Hair follicle dermal papilla cell (primary cell): ENCODE results near the gene SERPINB11. TPM values are rescaled to one million over a fixed set of nuclear protein-coding genes. Genes with fewer than 3 reads are reported as not detected.

Source experiments
- total RNA-seq: library from RNA; depleted of rRNA; stranded (reverse); fragments of >200 nt; gene quantifications from 2 replicates; pipeline ENCODE4 v1.2.3, GENCODE V29; 2012

The SERPINB11 gene, protein sequence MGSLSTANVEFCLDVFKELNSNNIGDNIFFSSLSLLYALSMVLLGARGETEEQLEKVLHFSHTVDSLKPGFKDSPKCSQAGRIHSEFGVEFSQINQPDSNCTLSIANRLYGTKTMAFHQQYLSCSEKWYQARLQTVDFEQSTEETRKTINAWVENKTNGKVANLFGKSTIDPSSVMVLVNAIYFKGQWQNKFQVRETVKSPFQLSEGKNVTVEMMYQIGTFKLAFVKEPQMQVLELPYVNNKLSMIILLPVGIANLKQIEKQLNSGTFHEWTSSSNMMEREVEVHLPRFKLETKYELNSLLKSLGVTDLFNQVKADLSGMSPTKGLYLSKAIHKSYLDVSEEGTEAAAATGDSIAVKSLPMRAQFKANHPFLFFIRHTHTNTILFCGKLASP
- total RNA-seq = not detected in 2 replicates

DNA sequence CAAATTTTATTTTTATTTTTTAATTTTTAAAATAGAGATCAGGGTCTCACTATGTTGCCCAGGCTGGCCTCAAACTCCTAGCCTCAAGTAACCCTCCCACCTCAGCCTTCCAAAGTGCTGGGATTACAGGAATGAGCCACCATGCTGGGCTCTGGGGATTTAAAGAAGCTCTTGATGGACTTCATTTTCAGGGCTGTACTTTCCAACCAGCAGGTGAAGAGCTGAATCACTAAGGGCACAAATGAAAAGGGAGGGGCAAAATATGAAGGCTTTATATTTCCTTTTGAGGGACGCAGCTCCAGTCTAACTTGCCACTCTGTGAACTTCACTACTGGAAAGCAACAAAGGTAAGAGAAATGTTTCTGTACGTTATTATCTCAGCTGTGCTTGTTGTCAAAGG, at the start of gene SERPINB11:
Gene SERPINB11, plus strand, starts transcription at position 301 of the 400 bp plus-strand sequence. CDS start 7,234 bp downstream, outside the sequence.

DNA sequence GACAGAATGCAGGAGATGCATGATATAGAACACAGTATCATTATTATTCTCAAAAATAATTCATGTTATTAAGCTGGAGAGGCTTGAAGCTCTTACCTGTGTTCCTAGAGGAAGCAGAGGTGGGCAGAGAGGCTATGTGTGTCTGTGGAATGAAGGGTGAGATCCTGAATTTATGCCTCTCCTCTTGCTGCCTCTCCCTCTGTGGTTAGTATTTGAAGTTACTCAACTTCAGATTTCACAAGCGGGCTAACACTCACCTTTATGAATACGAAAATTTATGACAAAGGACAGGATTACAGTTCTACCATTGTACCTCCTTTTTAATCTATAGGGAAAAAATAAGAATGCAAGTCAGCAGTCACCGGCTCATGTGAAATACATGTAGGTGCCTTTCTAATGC, 41.0 kb upstream of the SERPINB11 start, which contains the start of gene SERPINB3:
Gene SERPINB3, minus strand, starts transcription at position 144 of the 400 bp plus-strand sequence. CDS start 677 bp downstream, outside the sequence.

Other genes with a start within 250 kb of the SERPINB11 start
- gene SERPINB5, start 226.0 kb upstream of the SERPINB11 start, total RNA-seq = 0.65 and 1.1 TPM in 2 replicates
- gene SERPINB12, start 160.6 kb upstream of the SERPINB11 start, total RNA-seq = 0.32 TPM in 1 of 2 replicates, not detected in the other
- not detected in 2 replicates for gene SERPINB13, start 115.6 kb upstream of the SERPINB11 start, total RNA-seq
- gene SERPINB4, start 58.7 kb upstream of the SERPINB11 start, total RNA-seq = not detected in 2 replicates
- gene SERPINB3, start 41.1 kb upstream of the SERPINB11 start, total RNA-seq = not detected in 2 replicates
- 19.6 and 24.3 TPM in 2 replicates for gene SERPINB7, start 72.5 kb downstream of the SERPINB11 start, total RNA-seq
- 18.2 and 19.6 TPM in 2 replicates for gene SERPINB2, start 184.7 kb downstream of the SERPINB11 start, total RNA-seq
- 0.16 TPM in 1 of 2 replicates, not detected in the other for gene SERPINB10, start 205.0 kb downstream of the SERPINB11 start, total RNA-seq
- gene HMSD, start 246.3 kb downstream of the SERPINB11 start, total RNA-seq = 0.49 and 1.5 TPM in 2 replicates